Stimulated activated CD4-positive, alpha-beta T cell treated with anti-CD3 and anti-CD28 coated beads, Interleukin-1b, Interleukin-23, amount 100 ng/mL, for 48 hours (primary cell): Measurements from ENCODE around the gene TBCD.
A peak's percentile ranks its signal among the peaks of the same experiment; 100 is the strongest.

Experiments
- DNase-seq: peaks from one replicate; pipeline ENCODE4 v3.0.0-alpha.2; 2020

The TBCD gene

DNA sequence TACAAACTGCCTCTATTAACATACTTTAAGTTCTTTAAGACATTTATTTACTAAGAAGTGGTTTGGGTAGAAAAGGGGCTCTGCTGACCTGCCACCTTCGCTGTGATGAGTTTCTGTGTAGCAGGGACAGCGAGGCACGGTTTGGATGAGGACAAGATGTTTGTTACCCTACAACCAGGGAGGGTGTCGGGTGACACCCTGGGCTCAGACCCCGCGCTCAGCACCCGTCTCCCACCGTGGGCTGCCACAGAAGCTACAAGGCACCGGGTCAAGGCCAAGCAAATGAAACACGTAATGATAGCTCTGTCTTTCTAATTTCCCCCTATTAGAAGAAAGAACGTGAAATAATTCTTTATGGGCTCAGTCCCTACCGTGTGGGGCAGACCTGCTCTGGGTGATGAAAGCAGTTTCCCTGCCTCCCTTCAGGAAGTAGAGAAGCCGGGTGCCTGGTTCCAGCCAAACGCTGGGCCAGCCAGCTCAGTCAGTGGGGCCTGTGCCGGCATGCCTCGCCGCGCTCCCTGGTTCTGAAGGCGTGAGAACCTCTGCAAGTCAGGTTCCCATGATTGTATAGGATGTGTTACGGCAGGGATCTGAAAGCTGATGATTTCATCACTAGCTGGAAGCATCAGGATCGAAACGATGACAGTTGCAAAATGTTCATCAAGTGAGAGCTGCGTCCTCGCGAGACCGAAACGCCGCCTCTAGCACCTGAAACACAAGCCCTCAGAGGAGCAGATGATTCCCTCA is 84.1 kb downstream of the TBCD start:
- DNase-seq: no peak

DNA sequence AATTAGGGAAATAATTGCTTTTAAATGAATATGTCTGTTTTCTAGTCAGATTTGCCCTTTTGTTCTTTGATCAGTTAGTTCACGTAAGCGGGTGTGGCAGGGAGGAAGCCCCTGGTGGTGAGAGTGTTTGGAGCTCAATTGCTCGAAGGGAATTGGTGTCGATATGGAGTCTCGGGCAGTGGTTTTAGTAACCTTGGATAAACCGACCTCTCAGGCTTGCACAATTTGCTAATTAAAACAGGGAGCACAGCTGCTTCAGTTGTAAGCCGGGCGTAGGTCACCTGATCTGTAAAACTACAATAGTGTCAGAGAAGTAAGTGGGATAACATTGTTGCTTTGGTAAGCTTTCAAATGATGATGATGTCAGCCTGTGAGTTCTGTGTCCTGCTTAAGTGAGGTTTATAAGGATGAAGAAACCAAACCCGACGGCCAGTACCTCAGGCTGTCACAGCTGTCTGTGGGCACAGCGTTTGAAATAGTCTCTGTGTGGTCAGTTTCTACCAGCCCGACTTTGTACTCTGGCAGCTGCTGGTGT is 85.0 kb downstream of the TBCD start:
- no peak for DNase-seq

DNA sequence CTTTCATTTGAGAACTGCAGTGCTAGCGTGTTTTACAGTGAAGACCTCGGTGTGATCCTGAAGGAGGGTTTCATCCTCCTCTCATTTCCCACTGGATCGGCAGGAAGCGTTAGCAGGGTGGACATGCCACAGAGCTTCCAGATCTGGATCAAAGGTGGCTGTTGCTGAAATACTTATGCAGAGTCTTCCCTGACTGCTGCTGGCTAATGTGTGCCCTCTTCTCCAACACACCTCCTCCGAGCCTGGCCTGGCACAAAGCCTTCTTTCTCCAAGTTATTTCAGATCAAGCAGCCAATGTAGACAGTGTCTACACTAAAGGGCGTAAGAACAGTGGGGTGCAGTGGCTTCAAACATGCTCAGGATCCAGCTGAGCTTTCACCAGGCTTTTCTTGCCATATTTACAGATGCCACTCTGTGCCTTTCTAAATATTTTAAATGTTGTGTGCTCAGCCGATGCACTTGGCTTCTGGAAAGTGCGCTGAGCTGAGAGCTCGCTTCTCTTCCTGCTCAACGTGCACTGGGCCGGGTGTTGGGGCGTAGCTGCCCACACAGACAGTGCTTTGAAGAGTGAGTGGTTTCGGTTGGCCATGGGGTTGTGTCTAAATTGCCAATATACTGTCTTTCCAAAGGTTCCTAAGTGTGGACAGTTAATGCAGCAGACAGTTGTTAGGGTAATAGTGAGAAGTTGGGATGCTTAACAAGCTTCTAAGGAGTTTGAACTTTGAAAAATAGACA is 85.9 kb downstream of the TBCD start:
- no peak for DNase-seq

DNA sequence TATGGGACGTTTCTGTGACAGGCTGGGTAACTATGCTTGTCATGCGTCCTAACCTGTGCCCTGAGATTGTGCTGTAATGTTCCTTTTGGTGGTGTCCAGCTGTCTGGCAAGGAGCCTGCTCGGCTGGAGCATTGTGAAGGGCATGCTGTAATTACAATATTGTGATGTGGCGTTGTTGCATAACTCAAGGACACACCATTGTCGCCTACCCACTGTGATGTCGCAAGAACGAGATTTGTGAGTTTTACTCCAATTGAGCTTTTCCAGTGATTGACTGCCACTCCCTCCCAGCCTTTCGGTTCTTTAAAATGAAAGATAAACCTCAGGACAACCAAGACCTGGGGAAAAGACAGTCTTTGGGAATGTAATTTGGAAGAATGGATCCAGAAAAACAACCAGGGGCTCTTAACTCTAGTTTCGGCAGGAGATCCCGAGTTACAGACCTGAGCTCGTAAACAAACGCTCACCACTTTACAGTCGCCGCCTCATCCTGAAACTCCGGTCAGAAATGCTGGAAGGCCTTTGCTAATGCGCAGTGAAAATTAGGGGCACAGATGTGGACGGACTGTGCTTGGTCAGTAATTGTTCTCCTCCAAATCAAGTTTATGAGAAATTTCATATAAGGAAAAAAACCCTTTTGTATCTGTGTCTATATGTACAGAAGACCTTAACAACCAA is 86.7 kb downstream of the TBCD start:
- no peak for DNase-seq

GRCh38 chr17:82839617-82840292 is 87.9 kb downstream of the TBCD start, which contains the start of gene ZNF750:
Gene ZNF750, minus strand, starts transcription at chr17:82840022. Its CDS starts 7,568 bp downstream, at chr17:82832454.
- no peak for DNase-seq

DNA sequence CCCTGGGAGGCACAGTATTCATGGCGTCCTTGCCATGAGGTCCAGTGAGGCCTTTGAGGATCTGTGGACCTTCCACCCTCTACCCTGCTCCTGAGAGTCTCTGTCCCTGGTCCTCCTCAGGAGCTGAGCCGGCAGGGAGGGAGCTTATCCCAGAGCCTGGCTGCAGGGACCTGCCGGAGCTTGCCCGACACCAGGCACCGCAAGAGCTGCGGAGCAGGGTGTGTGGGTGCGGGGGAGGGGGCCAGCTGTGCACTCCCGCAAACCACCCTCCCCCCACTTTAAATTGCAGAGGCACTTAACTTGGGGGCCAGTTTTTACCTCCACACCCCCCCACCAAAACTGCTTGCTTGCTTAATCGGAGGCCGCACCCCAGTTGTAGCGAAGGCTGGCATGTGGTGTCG is 88.6 kb downstream of the TBCD start:
- no peak for DNase-seq

DNA sequence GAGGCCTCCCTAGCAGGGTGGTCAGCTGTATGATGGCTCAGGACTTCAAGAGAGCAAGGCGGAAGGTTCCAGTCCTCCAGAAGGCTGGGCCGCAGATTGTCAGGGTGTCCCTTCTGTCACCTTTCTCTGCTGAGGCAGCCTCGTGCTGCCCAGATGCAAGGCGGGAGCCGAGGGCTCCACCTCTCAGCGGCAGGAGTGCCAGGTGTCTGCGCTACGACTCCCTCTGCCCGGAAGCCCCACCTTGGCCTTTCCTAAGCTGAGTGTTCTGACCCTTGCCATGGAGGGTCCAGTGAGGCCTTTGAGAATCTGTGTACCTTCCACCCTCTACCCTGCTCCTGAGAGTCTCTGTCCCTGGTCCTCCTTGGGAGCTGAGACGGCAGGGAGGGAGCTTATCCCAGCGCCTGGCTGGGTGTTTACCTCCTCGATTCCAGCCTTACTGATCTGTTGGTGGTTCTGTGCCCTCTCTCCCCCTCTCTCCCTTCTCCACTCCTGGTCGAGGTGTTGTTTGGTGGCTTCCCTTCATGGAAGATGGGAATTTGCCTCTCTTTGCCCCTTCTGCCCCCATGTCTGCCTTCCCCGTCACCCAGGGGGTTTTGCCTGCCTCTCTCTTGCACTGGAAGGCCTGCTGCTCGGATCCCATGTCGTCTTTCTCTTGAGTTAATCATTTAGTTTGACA is 90.2 kb downstream of the TBCD start:
- DNase-seq: no peak

DNA sequence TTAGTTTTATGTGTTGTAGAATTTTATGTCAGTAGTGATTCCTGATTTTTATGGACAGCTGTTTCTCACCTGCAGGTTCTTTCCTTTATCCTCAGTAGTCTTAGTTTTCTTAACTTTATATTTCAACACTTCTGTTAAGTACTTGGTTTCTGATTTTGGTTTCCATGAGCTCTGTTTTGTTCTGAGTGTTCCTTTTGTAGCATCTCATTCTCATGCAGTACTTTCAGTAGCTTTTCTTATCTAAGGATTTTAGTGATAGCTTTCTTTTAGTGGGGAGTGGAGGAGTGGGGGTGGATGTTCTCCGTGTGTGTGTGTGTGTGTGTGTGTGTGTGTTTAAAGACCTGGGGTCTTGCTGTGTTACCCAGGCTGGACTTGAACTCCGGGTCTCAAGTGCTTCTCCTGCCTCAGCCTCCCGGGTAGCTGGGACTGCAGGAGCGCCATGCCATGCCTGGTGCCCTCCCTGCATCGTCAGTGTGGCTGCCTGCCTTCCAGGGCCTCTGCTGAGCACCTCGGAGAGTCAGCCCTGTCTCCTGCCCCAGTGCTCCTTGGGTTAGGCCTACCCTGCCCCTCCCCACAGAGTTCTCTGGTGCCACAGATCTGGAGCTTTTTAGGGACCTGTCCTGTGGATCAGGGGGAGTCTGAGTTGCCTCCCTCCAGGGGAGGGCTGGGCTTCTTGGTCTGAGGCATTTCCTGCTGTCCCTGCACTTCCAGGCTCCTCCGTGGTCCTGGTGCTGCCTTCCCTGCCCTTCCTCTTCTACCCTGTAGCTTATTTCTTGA is 92.2 kb downstream of the TBCD start:
- DNase-seq: no peak

DNA sequence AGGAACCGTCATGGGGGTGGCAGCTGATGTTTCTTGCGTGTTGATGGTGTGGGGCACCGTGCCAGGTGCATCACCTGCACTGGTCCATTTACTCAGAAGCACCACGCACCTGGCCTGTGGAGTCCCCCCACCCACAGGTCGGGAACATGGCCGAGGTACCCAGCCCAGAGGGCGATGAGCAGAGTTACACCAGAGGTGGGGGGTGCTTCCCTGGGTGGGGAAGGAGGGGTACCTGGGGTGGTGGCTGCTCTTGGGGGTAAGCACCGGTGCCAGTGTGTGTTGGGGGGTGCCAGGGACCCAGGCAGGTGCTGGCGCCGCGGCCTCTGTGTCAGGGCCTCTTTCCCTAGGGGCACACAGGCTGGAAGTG is 92.9 kb downstream of the TBCD start:
- no peak for DNase-seq

DNA sequence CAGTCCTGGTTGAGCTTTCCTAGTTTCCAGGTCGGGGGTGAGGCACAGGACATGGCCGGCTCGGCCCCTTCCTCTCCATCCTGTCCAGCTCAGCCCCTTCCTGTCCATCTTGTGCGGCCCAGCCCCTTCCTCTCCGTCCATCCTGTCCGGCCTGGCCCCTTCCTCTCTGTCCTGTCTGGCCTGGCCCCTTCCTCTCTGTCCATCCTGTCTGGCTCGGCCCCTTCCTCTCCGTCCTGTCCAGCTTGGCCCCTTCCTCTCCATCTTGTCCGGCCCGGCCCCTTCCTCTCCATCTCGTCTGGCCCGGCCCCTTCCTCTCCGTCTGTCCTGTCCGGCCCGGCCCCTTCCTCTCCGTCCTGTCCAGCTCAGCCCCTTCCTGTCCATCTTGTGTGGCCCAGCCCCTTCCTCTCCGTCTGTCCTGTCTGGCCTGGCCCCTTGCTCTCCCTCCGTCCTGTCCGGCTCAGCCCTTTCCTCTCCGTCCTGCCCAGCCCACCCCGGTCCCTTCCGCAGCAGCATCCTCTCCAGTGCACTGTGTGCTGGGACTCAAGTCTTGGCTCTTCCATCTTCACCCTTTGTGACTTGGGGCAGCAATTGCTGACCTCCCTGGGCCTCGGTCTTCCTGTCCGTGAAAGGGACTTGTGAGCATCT is 93.4 kb downstream of the TBCD start:
- no peak for DNase-seq

DNA sequence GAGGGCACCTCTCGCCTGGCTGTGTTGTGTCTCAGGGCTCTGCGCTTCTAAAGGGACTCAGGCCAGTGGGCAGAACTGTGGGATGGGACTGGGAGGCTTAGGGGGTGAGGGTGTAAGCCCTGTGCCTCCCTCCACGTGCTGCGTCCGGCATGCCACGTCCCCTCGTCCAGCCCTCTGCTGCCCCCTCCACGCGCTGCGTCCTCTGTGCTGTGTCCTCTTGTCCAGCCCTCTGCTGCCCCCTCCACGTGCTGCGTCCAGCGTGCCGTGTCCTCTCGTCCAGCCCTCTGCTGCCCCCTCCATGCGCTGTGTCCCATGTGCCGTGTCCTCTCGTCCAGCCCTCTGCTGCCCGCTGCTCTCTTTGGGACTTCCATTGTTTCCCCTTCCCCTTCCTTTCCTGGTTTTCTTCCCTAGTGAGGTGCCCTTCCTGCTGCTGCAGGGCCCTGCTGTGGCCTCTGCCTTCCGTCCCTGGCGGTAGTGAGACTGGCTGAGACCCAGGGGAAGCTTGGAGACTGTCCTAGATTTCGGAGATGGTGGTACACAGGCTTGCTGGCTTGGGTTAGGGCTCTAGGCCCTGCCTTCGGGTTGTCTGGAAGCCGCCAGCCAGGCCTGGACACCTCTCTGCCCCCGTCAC is 94.3 kb downstream of the TBCD start:
- no peak for DNase-seq

DNA sequence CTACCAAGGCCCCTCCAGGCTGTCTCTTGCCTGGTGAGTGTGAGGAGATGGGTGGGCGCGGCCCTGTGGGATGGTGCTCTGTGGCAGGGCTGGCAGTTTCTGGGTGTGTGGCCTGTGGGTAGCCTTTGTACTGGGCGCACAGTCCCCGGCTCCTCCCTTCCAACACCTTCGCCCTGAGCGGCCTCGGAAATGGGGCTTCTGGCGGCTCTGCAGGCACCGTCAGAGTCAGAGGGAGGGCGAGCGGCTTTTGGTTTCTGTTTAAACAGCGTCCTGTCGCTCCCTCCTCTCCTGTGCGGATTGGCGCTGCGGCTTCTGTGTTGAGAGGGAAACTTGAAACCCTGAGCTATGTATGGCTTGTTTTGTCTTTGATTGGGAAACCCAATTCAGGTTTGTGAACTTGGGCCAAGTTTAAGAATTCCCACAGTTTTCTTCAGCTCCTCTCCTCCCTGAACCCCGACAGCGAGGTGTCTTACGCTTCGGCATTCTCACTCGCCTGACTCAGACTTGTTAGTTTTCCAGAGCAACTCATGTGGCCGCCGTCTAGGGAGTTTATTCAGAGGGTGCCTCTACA is 96.2 kb downstream of the TBCD start:
- DNase-seq: peak; percentile 43

- no peak for DNase-seq
Observed at GRCh38 chr17:82849076-82849945, 97.4 kb downstream of the TBCD start.

DNA sequence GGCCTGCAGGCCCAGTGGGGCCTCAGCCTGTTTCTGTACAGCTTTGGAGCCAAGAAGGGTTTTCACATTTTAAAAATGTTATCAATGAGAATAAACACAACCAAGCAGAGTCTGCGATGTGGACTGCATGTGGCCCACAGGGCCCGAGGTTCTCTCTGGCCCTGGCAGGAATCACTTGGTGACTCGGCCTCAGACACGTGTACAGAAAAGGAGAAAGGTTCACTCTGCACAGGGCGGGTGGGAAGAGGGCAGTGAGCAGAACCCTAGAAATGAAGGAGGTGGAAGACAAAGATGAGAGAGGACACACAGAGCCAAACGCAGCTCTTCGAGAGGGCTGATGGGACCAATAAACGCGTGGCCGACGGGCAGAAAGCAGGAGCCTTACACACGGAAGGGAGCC is 99.5 kb downstream of the TBCD start:
- DNase-seq: no peak

DNA sequence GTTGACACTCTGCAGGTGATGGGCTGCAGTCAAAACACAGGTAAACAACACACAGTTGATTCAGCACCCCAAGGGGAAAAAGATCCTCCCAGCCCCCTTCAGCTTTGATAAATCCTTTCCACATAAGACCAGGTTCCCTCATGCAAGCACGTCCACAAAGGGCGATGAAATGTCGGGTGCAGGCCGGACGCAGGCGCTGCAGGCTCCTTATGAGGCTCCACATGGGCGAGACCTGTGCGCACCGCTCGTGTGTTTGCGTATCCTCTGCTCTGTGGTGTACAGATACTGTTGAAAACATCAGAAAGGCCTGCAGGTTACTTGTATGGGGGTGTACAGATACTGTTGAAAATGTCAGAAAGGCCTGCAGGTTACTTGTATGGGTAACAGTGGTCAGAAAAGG is 102.4 kb downstream of the TBCD start:
- no peak for DNase-seq

DNA sequence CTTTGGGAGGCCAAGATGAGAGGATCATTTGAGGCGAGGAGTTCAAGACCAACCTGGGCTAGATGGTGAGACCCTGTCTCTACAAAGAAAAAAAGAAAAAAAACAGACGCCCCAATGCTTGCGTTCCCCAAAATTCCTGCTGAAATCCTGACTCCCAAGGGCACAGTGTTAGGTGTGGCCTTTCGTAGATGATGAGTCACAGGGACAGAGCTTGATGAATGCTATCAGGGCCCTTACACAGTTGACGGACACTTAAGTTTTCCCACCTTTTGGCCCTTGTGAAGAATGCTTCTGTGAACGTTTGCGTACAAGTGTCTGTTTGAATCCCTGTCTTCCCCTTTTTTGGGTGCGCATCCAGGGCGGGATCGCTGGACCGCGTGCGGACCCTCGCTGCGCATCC is 104.5 kb downstream of the TBCD start:
- no peak for DNase-seq

GRCh38 chr17:82858376-82859126 is 106.7 kb downstream of the TBCD start:
- DNase-seq: no peak
